ENCODE data around the gene CALCR.
"Not testable (repeated sequence)": the region's sequence is repeated elsewhere in the genome, so short reads cannot be mapped to it uniquely, and the experiment has no call there.

CALCR gene

GRCh38 chr7:93535616-93536015 lies 38.9 kb downstream of the CALCR start:
- no peak overlapping the region for H3K4me3 ChIP-seq (ENCODE audit: low read length)
- no peak for TF ChIP-seq CTCF (conservative IDR thresholded peaks at IDR 0.05; ENCODE audit: low read length)
- DNase-seq (ENCODE audit: low read depth): no peak

- H3K4me3 ChIP-seq (ENCODE audit: low read length): no peak overlapping the region
- DNase-seq (ENCODE audit: low read depth): no peak
- TF ChIP-seq CTCF (conservative IDR thresholded peaks at IDR 0.05; ENCODE audit: low read length): no peak
Observed at GRCh38 chr7:93530701-93531100, 43.8 kb downstream of the CALCR start.

- DNase-seq (ENCODE audit: low read depth): no peak
- H3K4me3 ChIP-seq (ENCODE audit: low read length): no peak overlapping the region
- no peak for TF ChIP-seq CTCF (conservative IDR thresholded peaks at IDR 0.05; ENCODE audit: low read length)
Observed at GRCh38 chr7:93516834-93517233, 57.7 kb downstream of the CALCR start.

GRCh38 chr7:93515144-93515543 lies 59.4 kb downstream of the CALCR start:
- DNase-seq (ENCODE audit: low read depth): no peak
- no peak for TF ChIP-seq CTCF (conservative IDR thresholded peaks at IDR 0.05; ENCODE audit: low read length)

GRCh38 chr7:93509303-93509702 lies 65.2 kb downstream of the CALCR start:
- DNase-seq (ENCODE audit: low read depth): no peak
- H3K4me3 ChIP-seq (ENCODE audit: low read length): no peak overlapping the region
- no peak for TF ChIP-seq CTCF (conservative IDR thresholded peaks at IDR 0.05; ENCODE audit: low read length)

More at GRCh38 chr7:93515144-93515543, 59.4 kb downstream of the CALCR start:
- no peak overlapping the region for H3K4me3 ChIP-seq (ENCODE audit: low read length)

GRCh38 chr7:93503088-93503487 lies 71.4 kb downstream of the CALCR start:
- no peak for TF ChIP-seq CTCF (conservative IDR thresholded peaks at IDR 0.05; ENCODE audit: low read length)
- no peak overlapping the region for H3K4me3 ChIP-seq (ENCODE audit: low read length)
- no peak for DNase-seq (ENCODE audit: low read depth)

GRCh38 chr7:93491860-93492259 lies 82.7 kb downstream of the CALCR start:
- not testable (repeated sequence) for DNase-seq (ENCODE audit: low read depth); H3K4me3 ChIP-seq (ENCODE audit: low read length)
